SU-DHL-6 (cell line): Measurements from ENCODE around the gene TMEM127.

ENCODE experiments used
- EZH2phosphoT487 ChIP-seq: fragments of 200-600 bp; sonication (generic), shearing (Covaris generic); conservative IDR thresholded peaks from 2 replicates; pipeline ENCODE4 v1.6.1; 2018; ENCODE audit warnings: mild to moderate bottlenecking, antibody characterized with exemption, low read length, moderate library complexity, mixed read lengths
- TF ChIP-seq, protein P1 (sequence below): fragments of 200-600 bp; sonication (generic); IDR thresholded peaks from one replicate; pipeline ENCODE4 v1.5.1; 2017; ENCODE audit warnings: antibody characterized with exemption, mild to moderate bottlenecking, low read length, moderate library complexity; ENCODE audit not compliant: insufficient read depth, poor library complexity, severe bottlenecking

DNA sequence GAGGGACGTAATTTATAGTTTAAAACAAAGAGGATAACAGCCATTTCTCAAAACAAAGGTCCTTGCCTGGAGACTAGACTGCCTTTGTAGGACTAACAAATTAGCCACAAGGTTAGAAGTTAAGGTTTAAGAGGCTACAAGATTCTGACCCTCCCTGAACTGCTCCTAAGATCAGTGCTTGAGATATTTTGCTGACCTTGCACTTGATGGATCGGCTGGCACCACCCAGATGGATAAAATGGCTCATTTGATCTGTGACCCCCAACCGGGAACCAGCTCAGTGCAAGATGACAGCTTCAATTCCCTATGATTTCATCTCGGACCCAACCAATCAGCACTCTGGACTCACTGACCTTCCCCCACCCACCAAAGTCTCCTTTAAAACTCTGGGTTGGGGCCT is 53.5 kb downstream of the TMEM127 start:
- TF ChIP-seq, protein P1, sequence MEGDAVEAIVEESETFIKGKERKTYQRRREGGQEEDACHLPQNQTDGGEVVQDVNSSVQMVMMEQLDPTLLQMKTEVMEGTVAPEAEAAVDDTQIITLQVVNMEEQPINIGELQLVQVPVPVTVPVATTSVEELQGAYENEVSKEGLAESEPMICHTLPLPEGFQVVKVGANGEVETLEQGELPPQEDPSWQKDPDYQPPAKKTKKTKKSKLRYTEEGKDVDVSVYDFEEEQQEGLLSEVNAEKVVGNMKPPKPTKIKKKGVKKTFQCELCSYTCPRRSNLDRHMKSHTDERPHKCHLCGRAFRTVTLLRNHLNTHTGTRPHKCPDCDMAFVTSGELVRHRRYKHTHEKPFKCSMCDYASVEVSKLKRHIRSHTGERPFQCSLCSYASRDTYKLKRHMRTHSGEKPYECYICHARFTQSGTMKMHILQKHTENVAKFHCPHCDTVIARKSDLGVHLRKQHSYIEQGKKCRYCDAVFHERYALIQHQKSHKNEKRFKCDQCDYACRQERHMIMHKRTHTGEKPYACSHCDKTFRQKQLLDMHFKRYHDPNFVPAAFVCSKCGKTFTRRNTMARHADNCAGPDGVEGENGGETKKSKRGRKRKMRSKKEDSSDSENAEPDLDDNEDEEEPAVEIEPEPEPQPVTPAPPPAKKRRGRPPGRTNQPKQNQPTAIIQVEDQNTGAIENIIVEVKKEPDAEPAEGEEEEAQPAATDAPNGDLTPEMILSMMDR = no peak
- no peak for TF ChIP-seq EZH2phosphoT487
